GM21723 (cell line): ENCODE measurements around the gene NTF4.
"Not testable (repeated sequence)": the region's sequence is repeated elsewhere in the genome, so short reads cannot be mapped to it uniquely, and the experiment has no call there.

Source experiments
- ATAC-seq: cut with Tn5 transposase; IDR thresholded peaks from one replicate; pipeline ENCODE4 v1.9.1; 2021; ENCODE audit warnings: mild to moderate bottlenecking, moderate library complexity; ENCODE audit not compliant: unreplicated experiment

NTF4 gene

DNA sequence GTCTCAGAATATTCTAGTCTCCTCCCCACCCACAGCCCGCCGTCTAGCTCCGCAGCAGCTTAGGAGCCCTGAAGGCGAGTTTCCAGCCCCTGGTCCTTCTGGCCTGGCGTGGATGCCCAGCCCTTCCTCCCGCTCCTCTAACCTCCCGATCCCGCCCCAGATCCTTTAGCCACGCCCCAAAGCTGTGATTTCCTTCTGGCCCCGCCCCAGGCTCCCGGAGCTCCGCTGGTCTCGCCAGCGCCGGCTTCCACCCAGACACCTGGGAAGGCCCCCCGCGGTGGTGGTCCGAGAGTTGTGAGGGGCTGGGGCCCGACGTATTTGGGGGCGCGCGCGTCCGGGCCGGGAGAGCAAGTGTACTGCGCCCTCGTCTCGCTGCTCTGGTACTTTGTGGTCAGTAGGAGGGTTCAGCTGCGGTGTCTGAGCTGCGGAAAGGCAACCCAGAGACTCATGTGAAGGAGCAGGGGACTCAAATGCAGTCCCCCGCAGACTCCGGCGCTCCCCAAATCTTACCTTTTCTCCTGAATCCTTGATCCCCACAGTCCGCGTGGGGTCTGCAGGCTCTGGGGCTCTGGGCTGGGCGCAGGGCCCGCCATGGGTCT, 6.9 kb downstream of the NTF4 start, which contains the start of gene CGB7:
Gene CGB7 (minus strand): TSS at position 114 of the 599 bp plus-strand sequence. CDS start 2,374 bp downstream, outside the sequence.
- ATAC-seq: no peak

DNA sequence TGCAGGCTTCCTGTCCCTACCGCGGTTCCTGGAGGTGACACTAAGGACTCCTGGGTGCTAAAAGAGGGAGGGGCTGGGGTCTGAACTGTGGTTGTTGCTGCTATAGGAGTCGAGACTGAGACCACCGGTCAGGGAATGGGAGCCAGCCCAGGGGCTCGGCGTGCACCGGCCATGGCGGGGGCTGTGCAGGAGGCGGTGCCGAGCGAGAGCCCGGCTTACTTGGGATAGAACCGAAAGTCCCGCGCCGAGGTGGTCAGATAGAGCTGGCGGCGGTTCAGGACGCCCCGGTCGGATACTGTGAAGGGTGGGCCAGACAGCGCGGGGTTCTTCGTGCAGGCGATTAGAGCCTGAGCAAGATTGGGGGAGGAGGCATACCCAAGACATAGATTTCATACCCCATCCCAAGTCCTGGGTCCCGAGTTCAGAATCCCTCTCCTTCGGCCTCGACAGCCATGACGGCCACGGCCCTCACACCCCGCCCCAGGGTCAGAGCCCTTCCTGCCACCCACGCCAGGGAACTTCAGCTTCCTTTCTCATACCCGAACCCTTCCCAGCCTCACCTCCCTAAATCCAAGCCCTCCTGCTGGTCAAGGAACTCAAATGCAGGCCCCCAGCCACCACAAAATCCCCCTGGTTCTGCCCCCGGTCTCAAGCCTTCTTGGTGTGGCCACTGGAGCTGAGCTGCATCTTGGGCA, 7.6 kb downstream of the NTF4 start:
- not testable (repeated sequence) for ATAC-seq

DNA sequence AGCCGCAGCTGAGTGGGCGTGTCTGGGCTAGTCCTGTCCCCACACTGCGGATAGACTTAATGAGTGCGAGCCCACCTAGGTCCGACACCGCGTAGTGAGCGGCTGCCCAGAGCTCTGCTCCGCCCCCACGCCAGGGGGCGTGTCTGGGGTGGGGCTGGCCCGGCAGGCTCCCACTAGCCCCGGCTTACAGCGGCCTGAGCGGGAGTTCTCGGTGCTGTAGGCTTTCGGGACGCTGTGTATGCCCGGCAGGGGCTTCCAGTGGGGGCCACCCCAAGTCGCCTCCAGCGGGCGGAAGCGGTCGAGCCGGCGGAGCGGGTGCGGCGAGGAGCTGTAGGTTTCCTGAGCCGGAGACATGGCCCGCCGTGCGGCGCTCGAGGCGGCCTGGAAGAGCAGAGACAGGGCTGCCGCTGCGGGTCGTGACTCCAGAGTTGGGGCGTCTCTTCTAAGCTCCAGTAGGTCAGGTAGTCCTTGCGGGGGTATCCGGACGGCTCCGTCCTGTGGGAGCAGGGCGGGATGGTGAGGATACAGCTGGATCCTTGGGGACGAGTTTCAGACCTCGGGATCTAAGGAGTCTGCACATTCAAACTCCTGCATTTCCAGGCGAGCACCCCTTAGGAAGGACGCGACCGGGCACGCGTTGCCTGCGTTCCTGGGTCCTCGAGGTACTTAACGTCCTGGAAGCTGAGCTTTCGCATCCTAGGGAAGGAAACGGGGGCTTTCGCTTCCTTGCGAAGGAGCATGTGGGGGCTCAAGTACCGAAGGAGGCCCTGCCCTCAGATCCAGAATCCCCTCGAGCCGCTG, 8.3 kb downstream of the NTF4 start:
- ATAC-seq: no peak

DNA sequence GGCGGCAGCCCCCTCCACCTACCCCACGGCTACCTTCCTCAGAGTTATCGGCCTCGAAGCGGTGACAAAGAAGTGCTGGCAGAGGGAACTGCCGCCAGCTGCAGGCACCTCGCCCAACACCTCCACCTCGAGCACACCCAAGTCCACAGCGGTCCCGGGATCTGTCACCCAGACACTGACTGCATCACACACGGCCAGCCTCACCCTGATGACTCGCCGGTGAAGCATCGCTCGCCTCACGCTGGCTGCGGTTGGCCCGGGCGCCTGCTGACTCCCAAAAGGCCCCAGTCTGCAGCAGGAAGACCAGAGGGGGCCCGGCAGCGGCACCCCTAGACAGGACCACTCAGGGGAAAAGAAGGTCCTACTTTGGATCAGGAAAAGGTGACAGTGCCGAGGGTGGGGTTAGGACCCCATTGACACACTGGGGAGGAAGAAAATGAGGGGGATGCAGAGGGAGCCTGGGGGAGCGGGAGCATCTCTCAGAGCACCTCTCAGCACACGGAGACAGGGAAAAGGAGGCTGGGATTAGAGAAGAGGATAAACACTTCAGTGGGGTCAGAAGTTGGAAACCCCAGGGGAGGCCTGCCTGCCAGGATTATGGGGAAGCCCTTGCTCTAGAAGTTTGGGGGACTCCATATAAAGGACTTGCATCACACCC, 14.1 kb downstream of the NTF4 start:
- not testable (repeated sequence) for ATAC-seq

DNA sequence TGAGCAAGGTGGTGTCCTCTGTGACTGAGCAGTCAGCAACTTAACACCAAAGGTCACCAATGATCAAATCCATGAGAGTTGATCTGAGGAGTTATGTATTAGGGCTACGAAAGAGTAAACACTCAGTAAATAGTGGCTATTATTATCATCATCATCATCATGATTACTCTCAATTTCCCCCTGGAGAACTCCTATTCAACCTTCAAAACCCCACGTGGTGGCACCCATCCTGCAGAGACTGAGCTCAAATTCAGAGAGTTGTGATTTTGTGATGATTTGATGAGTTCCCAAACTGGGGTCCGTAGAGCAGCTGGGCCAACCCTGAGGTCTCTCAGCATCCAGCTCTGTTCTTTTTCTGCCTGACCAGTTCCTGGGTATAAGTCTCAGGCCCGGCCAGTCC, 14.8 kb downstream of the NTF4 start:
- not testable (repeated sequence) for ATAC-seq

DNA sequence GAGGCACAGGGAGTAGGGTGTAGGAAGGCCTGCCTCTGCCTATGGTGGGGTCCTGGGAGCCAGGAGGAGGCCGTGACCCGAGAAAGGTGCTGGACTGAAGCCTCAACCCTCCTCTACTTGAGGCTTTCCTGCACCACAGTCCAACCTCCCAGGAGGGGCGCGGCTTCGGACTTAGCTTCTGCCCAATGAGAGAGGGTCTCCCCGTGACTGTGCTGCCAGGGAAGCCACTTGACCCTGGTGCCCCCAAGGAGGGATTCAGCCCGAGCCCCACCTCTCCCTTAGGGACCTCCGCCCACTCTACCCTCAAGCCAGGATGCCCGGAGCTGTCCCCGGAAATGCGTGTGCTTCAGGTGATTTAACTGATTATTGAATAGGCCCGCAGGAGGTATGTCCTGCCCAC, 15.6 kb downstream of the NTF4 start, which contains the start of gene CGB8:
Gene CGB8 (minus strand): TSS at position 101 of the 400 bp plus-strand sequence. CDS start 372 bp downstream, outside the sequence.
- not testable (repeated sequence) for ATAC-seq

DNA sequence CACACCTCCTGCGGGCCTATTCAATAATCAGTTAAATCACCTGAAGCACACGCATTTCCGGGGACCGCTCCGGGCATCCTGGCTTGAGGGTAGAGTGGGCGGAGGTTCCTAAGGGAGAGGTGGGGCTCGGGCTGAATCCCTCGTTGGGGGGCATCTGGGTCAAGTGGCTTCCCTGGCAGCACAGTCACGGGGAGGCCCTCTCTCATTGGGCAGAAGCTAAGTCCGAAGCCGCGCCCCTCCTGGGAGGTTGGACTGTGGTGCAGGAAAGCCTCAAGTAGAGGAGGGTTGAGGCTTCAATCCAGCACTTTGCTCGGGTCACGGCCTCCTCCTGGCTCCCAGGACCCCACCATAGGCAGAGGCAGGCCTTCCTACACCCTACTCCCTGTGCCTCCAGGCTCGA, 21.1 kb downstream of the NTF4 start, which contains the start of gene CGB5:
Gene CGB5 (plus strand): TSS at position 301 of the 400 bp plus-strand sequence. CDS start 362 bp downstream, outside the sequence.
- not testable (repeated sequence) for ATAC-seq

DNA sequence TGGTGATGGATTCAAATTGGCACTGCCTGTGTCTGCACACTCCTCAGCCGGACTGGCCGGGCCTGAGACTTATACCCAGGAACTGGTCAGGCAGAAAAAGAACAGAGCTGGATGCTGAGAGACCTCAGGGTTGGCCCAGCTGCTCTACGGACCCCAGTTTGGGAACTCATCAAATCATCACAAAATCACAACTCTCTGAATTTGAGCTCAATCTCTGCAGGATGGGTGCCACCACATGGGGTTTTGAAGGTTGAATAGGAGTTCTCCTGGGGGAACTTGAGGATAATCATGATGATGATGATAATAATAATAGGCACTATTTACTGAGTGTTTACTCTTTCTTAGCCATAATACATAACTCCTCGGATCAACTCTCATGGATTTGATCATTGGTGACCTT, 22.0 kb downstream of the NTF4 start:
- not testable (repeated sequence) for ATAC-seq

DNA sequence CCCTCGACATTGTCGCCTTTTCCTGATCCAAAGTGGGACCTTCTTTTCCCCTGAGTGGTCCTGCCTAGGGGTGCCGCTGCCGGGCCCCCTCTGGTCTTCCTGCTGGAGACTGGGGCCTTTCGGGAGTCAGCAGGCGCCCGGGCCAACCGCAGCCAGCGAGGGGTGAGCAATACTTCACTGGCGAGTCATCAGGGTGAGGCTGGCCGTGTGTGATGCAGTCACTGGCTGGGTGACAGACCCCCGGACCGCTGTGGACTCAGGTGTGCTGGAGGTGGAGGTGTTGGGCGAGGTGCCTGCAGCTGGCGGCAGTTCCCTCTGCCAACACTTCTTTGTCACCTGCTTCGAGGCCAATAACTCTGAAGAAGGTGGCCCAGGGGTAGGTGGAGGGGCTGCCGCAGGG, 22.4 kb downstream of the NTF4 start:
- ATAC-seq: no peak

DNA sequence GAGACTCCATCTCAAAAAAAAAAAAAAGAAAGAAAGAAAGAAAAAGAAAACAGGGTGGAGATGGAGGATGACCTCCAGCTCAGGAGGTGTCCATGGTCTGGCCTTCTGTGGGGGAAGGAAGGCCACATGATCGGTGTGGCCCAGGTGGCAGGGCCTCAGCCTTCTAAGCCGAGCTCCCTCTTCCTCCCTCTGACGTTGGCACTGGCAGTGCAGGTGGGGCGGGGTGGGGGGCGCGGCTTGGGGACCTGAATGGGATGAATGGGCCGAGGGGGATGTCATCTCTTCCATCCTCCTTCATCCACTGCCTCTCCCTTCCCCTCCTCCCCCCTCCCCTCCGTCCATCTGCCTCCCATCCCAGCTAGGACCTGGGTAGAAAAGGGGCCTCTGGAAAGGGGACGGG, 24.9 kb downstream of the NTF4 start:
- ATAC-seq: not testable (repeated sequence)

DNA sequence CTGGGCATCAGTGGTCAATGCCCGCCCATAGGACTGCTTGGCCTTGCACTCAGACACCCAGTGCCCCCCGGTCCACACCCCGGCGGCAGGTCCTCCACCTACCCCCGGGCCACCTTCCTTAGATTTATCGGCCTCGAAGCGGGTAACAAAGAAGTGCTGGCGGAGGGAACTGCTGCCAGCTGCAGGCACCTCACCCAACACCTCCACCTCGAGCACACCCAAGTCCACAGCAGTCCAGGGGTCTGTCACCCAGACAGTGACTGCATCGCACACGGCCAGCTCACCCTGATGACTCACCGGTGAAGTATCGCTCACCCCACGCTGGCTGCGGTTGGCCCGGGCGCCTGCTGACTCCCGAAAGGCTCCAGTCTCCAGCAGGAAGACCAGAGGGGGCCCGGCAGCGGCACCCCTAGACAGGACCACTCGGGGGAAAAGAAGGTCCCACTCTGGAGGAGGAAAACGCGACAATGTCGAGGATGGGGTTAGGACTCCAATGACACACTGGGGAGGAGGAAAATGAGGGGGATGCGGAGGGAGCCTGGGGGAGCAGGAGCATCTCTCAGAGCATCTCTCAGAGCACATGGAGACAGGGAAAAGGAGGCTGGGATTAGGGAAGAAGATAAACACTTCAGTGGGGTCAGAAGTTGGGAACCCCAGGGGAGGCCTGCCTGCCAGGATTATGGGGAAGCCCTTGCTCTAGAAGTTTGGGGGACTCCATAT, 25.9 kb downstream of the NTF4 start:
- ATAC-seq: not testable (repeated sequence)

DNA sequence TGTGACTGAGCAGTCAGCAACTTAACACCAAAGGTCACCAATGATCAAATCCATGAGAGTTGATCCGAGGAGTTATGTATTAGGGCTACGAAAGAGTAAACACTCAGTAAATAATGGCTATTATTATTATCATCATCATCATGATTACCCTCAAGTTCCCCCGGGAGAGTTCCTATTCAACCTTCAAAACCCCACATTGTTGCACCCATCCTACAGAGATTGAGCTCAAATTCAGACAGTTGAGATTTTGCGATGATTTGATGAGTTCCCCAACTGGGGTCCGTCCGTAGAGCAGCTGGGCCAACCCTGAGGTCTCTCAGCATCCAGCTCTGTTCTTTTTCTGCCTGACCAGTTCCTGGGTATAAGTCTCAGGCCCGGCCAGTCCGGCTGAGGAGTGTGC, 26.5 kb downstream of the NTF4 start:
- ATAC-seq: not testable (repeated sequence)

DNA sequence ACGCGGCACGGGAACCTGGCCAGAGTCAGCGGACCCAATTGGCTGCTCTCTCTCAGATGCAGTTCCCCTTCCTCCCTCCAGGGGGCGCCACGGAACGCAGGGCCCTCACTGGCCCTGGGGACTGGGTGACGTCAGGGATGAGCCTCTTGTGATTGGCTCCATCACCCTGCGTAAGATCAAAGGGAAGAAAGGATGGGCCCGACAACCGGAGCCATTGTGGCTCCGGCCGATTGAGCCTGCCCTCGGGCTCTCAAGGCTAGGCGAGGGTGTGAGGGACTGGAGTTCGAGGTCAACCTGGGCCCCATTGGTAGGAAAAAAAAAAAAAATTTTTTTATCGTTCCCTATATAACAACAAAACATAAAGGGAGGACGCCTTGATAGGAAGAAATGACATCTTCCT, 27.8 kb downstream of the NTF4 start, which contains the start of gene CGB1:
Gene CGB1 (minus strand): TSS at position 81 of the 400 bp plus-strand sequence. CDS start 184 bp downstream, outside the sequence.
- not testable (repeated sequence) for ATAC-seq

DNA sequence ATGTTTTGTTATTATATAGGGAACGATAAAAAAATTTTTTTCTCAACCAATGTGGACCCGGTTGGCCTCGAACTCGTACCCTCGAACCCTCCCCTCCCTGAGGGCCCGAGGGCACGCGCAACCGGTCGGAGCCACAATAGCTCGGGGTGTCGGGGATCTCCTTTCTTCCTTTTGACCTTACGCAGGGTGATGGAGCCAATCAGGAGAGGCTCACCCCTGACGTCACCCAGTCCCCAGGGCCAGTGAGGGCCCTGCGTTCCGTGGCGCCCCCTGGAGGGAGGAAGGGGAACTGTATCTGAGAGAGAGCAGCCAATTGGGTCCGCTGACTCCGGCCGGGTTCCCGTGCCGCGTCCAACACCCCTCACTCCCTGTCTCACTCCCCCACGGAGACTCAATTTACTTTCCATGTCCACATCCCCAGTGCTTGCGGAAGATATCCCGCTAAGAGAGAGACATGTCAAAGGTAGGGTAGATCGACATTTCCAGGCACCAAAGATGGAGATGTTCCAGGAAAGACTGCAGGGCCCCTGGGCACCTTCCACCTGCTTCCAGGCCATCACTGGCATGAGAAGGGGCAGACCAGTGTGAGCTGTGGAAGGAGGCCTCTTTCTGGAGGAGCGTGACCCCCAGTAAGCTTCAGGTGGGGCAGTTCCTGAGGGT, 32.8 kb downstream of the NTF4 start, which contains the start of gene CGB2:
Gene CGB2 (plus strand): TSS at position 249 of the 660 bp plus-strand sequence. CDS start 206 bp downstream, at position 455.
- not testable (repeated sequence) for ATAC-seq

DNA sequence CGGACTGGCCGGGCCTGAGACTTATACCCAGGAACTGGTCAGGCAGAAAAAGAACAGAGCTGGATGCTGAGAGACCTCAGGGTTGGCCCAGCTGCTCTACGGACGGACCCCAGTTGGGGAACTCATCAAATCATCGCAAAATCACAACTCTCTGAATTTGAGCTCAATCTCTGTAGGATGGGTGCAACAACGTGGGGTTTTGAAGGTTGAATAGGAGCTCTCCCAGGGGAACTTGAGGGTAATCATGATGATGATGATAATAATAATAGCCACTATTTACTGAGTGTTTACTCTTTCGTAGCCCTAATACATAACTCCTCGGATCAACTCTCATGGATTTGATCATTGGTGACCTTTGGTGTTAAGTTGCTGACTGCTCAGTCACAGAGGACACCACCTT, 34.3 kb downstream of the NTF4 start:
- ATAC-seq: not testable (repeated sequence)

DNA sequence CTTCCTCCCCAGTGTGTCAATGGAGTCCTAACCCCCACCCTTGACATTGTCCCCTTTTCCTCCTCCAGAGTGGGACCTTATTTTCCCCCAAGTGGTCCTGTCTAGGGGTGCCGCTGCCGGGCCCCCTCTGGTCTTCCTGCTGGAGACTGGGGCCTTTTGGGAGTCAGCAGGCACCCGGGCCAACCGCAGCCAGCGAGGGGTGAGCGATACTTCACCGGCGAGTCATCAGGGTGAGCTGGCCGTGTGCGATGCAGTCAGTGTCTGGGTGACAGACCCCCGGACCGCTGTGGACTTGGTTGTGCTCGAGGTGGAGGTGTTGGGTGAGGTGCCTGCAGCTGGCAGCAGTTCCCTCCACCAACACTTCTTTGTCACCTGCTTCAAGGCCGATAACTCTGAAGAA, 34.9 kb downstream of the NTF4 start:
- not testable (repeated sequence) for ATAC-seq

DNA sequence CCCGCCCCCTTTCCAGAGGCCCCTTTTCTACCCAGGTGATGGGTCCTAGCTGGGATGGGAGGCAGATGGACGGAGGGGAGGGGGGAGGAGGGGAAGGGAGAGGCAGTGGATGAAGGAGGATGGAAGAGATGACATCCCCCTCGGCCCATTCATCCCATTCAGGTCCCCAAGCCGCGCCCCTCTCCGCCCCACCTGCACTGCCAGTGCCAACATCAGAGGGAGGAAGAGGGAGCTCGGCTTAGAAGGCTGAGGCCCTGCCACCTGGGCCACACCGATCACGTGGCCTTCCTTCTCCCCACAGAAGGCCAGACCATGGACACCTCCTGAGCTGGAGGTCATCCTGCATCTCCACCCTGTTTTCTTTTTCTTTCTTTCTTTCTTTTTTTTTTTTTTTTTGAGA, 35.9 kb downstream of the NTF4 start:
- ATAC-seq: not testable (repeated sequence)

DNA sequence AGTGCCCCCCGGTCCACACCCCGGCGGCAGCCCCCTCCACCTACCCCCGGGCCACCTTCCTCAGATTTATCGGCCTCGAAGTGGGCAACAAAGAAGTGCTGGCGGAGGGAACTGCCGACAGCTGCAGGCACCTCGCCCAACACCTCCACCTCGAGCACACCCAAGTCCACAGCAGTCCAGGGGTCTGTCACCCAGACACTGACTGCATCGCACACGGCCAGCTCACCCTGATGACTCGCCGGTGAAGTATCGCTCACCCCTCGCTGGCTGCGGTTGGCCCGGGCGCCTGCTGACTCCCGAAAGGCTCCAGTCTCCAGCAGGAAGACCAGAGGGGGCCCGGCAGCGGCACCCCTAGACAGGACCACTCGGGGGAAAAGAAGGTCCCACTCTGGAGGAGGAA, 39.0 kb downstream of the NTF4 start:
- not testable (repeated sequence) for ATAC-seq

DNA sequence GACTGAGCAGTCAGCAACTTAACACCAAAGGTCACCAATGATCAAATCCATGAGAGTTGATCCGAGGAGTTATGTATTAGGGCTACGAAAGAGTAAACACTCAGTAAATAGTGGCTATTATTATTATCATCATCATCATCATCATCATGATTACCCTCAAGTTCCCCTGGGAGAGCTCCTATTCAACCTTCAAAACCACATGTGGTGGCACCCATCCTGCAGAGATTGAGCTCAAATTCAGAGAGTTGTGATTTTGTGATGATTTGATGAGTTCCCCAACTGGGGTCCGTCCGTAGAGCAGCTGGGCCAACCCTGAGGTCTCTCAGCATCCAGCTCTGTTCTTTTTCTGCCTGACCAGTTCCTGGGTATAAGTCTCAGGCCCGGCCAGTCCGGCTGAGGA, 39.5 kb downstream of the NTF4 start:
- not testable (repeated sequence) for ATAC-seq
